Measurements from ENCODE around the gene CYP8B1.

The CYP8B1 gene

GRCh38 chr3:42875325-42876151 lies at the start of gene CYP8B1:
CYP8B1 (minus strand) TSS chr3:42875879; CDS start chr3:42875816, 63 bp downstream.
- Histone ChIP-seq H3K9ac (ENCODE audit: insufficient read length) (no peak within 1 kb of the TSS), H3K9me3 (ENCODE audit: low read depth, low read length) (no peaks in the 10 kb centered on the region), H3K27ac (no peak within 1 kb of the TSS), H3K36me3 (ENCODE audit: insufficient read depth, low read length) (no peaks in the 10 kb centered on the region), H3K4me3 (no peak within 1 kb of the TSS)
- no peak for DNase-seq (ENCODE audit: low read depth, low spot score)
- TF ChIP-seq EZH2 (IDR thresholded peaks at IDR 0.05) (no peak), POLR2AphosphoS5 (IDR thresholded peaks at IDR 0.05; ENCODE audit: borderline replicate concordance, low read depth, low read length) (no peak), FOXP2 (optimal IDR thresholded peaks at IDR 0.05; ENCODE audit: control extremely low read depth, extremely low read length, insufficient read depth) (no peak)

GRCh38 chr3:42923606-42924005 lies 47.9 kb upstream of the CYP8B1 start:
- Histone ChIP-seq H3K4me3 (no peak overlapping the region), H3K27ac (no peak overlapping the region), H3K9ac (ENCODE audit: insufficient read length) (no peak overlapping the region), H3K36me3 (ENCODE audit: insufficient read depth, low read length) (no peaks in the 10 kb centered on the region), H3K9me3 (ENCODE audit: low read depth, low read length) (no peaks in the 10 kb centered on the region)
- TF ChIP-seq EZH2 (IDR thresholded peaks at IDR 0.05) (no peak), POLR2AphosphoS5 (IDR thresholded peaks at IDR 0.05; ENCODE audit: borderline replicate concordance, low read depth, low read length) (no peak), FOXP2 (optimal IDR thresholded peaks at IDR 0.05; ENCODE audit: control extremely low read depth, extremely low read length, insufficient read depth) (no peak)
- DNase-seq (ENCODE audit: low read depth, low spot score), result no peak

GRCh38 chr3:42914771-42915515 lies 39.3 kb upstream of the CYP8B1 start:
- Histone ChIP-seq H3K4me3 (no peak overlapping the region), H3K27ac (no peak overlapping the region), H3K36me3 (ENCODE audit: insufficient read depth, low read length) (no peaks in the 10 kb centered on the region), H3K9me3 (ENCODE audit: low read depth, low read length) (no peaks in the 10 kb centered on the region; the same call in 1 of the 2 replicates), H3K9ac (ENCODE audit: insufficient read length) (no peak overlapping the region)
- no peak for TF ChIP-seq POLR2AphosphoS5 (IDR thresholded peaks at IDR 0.05; ENCODE audit: borderline replicate concordance, low read depth, low read length)
- TF ChIP-seq EZH2 (IDR thresholded peaks at IDR 0.05), result no peak
- no peak for TF ChIP-seq FOXP2 (optimal IDR thresholded peaks at IDR 0.05; ENCODE audit: control extremely low read depth, extremely low read length, insufficient read depth)
- no peak for DNase-seq (ENCODE audit: low read depth, low spot score)

- no peak for TF ChIP-seq FOXP2 (optimal IDR thresholded peaks at IDR 0.05; ENCODE audit: control extremely low read depth, extremely low read length, insufficient read depth)
- no peak for TF ChIP-seq EZH2 (IDR thresholded peaks at IDR 0.05)
- no peak for TF ChIP-seq POLR2AphosphoS5 (IDR thresholded peaks at IDR 0.05; ENCODE audit: borderline replicate concordance, low read depth, low read length)
- no peak overlapping the region for H3K4me3 ChIP-seq
- H3K9ac ChIP-seq (ENCODE audit: insufficient read length), result no peak overlapping the region
- H3K27ac ChIP-seq, result no peak overlapping the region
- no peaks in the 10 kb centered on the region for H3K36me3 ChIP-seq (ENCODE audit: insufficient read depth, low read length)
- DNase-seq (ENCODE audit: low read depth, low spot score), result no peak
- no peaks in the 10 kb centered on the region; the same call in 1 of the 2 replicates for H3K9me3 ChIP-seq (ENCODE audit: low read depth, low read length)
Observed at GRCh38 chr3:42911551-42911950, 35.9 kb upstream of the CYP8B1 start.

- Histone ChIP-seq H3K9me3 (ENCODE audit: low read depth, low read length) (no peaks in the 10 kb centered on the region), H3K36me3 (ENCODE audit: insufficient read depth, low read length) (no peaks in the 10 kb centered on the region), H3K4me3 (no peak overlapping the region), H3K27ac (no peak overlapping the region), H3K9ac (ENCODE audit: insufficient read length) (no peak overlapping the region)
- DNase-seq (ENCODE audit: low read depth, low spot score), result no peak
- TF ChIP-seq EZH2 (IDR thresholded peaks at IDR 0.05) (no peak), POLR2AphosphoS5 (IDR thresholded peaks at IDR 0.05; ENCODE audit: borderline replicate concordance, low read depth, low read length) (no peak), FOXP2 (optimal IDR thresholded peaks at IDR 0.05; ENCODE audit: control extremely low read depth, extremely low read length, insufficient read depth) (no peak)
Observed at GRCh38 chr3:42908675-42909074, 33.0 kb upstream of the CYP8B1 start.

- no peak for DNase-seq (ENCODE audit: low read depth, low spot score)
- no peaks in the 10 kb centered on the region for H3K9me3 ChIP-seq (ENCODE audit: low read depth, low read length)
- no peak overlapping the region for H3K27ac ChIP-seq
- no peaks in the 10 kb centered on the region for H3K36me3 ChIP-seq (ENCODE audit: insufficient read depth, low read length)
- TF ChIP-seq POLR2AphosphoS5 (IDR thresholded peaks at IDR 0.05; ENCODE audit: borderline replicate concordance, low read depth, low read length), result no peak
- no peak overlapping the region for H3K9ac ChIP-seq (ENCODE audit: insufficient read length)
- H3K4me3 ChIP-seq, result no peak overlapping the region
Observed at GRCh38 chr3:42906848-42907183, 31.1 kb upstream of the CYP8B1 start.

- H3K4me3 ChIP-seq, result no peak within 1 kb of the TSS
- H3K36me3 ChIP-seq (ENCODE audit: insufficient read depth, low read length), result no peaks in the 10 kb centered on the region
- no peaks in the 10 kb centered on the region for H3K9me3 ChIP-seq (ENCODE audit: low read depth, low read length)
- TF ChIP-seq EZH2 (IDR thresholded peaks at IDR 0.05) (no peak), POLR2AphosphoS5 (IDR thresholded peaks at IDR 0.05; ENCODE audit: borderline replicate concordance, low read depth, low read length) (no peak), FOXP2 (optimal IDR thresholded peaks at IDR 0.05; ENCODE audit: control extremely low read depth, extremely low read length, insufficient read depth) (no peak)
- DNase-seq (ENCODE audit: low read depth, low spot score), result no peak
- H3K9ac ChIP-seq (ENCODE audit: insufficient read length), result no peak within 1 kb of the TSS
- no peak within 1 kb of the TSS for H3K27ac ChIP-seq
Observed at GRCh38 chr3:42906070-42906847, 30.6 kb upstream of the CYP8B1 start, which contains the start of gene ZNF662. ZNF662 (plus strand) TSS chr3:42906142; CDS start chr3:42908115, 1,973 bp downstream.

GRCh38 chr3:42905740-42906069 lies 30.0 kb upstream of the CYP8B1 start:
- Histone ChIP-seq H3K27ac (no peak overlapping the region), H3K36me3 (ENCODE audit: insufficient read depth, low read length) (no peaks in the 10 kb centered on the region), H3K9ac (ENCODE audit: insufficient read length) (no peak overlapping the region), H3K4me3 (no peak overlapping the region), H3K9me3 (ENCODE audit: low read depth, low read length) (no peaks in the 10 kb centered on the region)
- DNase-seq (ENCODE audit: low read depth, low spot score), result no peak
- TF ChIP-seq FOXP2 (optimal IDR thresholded peaks at IDR 0.05; ENCODE audit: control extremely low read depth, extremely low read length, insufficient read depth) (no peak), POLR2AphosphoS5 (IDR thresholded peaks at IDR 0.05; ENCODE audit: borderline replicate concordance, low read depth, low read length) (no peak), EZH2 (IDR thresholded peaks at IDR 0.05) (no peak)

All from SK-N-MC (cell line).